Measurements from ENCODE around the gene HMGCR. TPM values are rescaled to one million over a fixed set of nuclear protein-coding genes. Genes with fewer than 3 reads are reported as not detected.

Gene HMGCR
- total RNA-seq, 4 donors from 2014 or later = 9.6 to 17.4 (median 12.6) TPM

DNA sequence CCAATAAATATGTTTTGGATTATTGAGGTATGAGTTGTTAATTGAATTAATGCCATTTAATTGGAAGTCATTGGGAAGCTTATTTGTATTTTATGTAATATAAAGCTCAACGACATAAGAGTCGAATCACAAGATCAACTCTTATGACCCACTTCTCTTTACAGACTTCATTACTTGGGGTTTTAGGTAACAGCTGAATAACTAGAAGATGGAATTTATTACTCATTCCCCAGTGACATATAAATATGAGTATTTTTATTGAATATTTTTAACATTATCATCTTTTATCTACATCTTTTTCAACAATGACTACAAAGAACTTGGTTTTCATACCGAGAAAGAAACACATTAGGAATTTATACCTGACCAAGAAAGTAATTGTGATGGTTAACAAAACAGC, 21.1 kb downstream of the HMGCR start:
- 92% methylated on average over 3 of the region's 3 CpGs for WGBS

DNA sequence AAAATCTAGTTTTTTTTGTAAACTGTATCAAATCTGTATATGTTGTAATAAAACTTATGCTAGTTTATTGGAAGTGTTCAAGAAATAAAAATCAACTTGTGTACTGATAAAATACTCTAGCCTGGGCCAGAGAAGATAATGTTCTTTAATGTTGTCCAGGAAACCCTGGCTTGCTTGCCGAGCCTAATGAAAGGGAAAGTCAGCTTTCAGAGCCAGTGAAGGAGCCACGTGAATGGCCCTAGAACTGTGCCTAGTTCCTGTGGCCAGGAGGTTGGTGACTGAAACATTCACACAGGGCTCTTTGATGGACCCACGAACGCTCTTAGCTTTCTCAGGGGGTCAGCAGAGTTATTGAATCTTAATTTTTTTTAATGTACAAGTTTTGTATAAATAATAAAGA, 24.3 kb downstream of the HMGCR start:
- intact Hi-C loops (cut with DNase I) = no loop called here
- TF ChIP-seq EP300 (IDR thresholded peaks at IDR 0.05) = no peak
- TF ChIP-seq POLR2A (IDR thresholded peaks at IDR 0.05; ENCODE audit: low read depth) = no peak
- no peak for TF ChIP-seq POLR2AphosphoS5 (IDR thresholded peaks at IDR 0.05)
- no peak for TF ChIP-seq CTCF (IDR thresholded peaks at IDR 0.05)
- peaks cover 33 to 57% (median 50%) of the 10 kb centered on the region in 4 donors for H3K36me3 ChIP-seq

More for the DNA sequence above, 21.1 kb downstream of the HMGCR start:
- Histone ChIP-seq H3K4me1 (peaks cover 0 to 2% (median 2%) of the 10 kb centered on the region in 4 donors), H3K27ac (replicated peaks in 1 of 4) (no peak overlapping the region), H3K9me3 (no peaks in the 10 kb centered on the region), H3K27me3 (no peaks in the 10 kb centered on the region), H3K4me3 (no peak overlapping the region), H3K36me3 (peaks cover 56 to 88% (median 72%) of the 10 kb centered on the region in 4 donors)
- no peak for TF ChIP-seq POLR2A (IDR thresholded peaks at IDR 0.05; ENCODE audit: low read depth)
- no peak for TF ChIP-seq EP300 (IDR thresholded peaks at IDR 0.05)
- TF ChIP-seq CTCF (IDR thresholded peaks at IDR 0.05) = no peak
- no peak for TF ChIP-seq POLR2AphosphoS5 (IDR thresholded peaks at IDR 0.05)
- DNase-seq (ENCODE audit: extremely low spot score) = no peak
- intact Hi-C loops (cut with DNase I) = no loop called here

GRCh38 chr5:75362474-75362975, 25.5 kb downstream of the HMGCR start:
- H3K9me3 ChIP-seq = no peaks in the 10 kb centered on the region
- no peak for TF ChIP-seq POLR2A (IDR thresholded peaks at IDR 0.05; ENCODE audit: low read depth)
- no peak for TF ChIP-seq CTCF (IDR thresholded peaks at IDR 0.05)
- no peak for TF ChIP-seq EP300 (IDR thresholded peaks at IDR 0.05)
- no peak for TF ChIP-seq POLR2AphosphoS5 (IDR thresholded peaks at IDR 0.05)
- H3K4me3 ChIP-seq = no peak overlapping the region
- intact Hi-C loops (cut with DNase I) = no loop called here
- no peaks in the 10 kb centered on the region for H3K27me3 ChIP-seq
- DNase-seq (ENCODE audit: extremely low spot score) = no peak
- no peak overlapping the region for H3K27ac ChIP-seq (replicated peaks in 1 of 4)
- peaks cover 22 to 45% (median 38%) of the 10 kb centered on the region in 4 donors for H3K36me3 ChIP-seq
- 91% methylated on average over 4 of the region's 4 CpGs for WGBS
- H3K4me1 ChIP-seq = peaks cover 0 to 13% (median 10%) of the 10 kb centered on the region in 4 donors

More for the DNA sequence above, 24.3 kb downstream of the HMGCR start:
- H3K4me1 ChIP-seq = peaks cover 0 to 13% (median 10%) of the 10 kb centered on the region in 4 donors
- no peaks in the 10 kb centered on the region for H3K27me3 ChIP-seq
- 89% methylated on average over 4 of the region's 4 CpGs for WGBS
- H3K4me3 ChIP-seq = no peak overlapping the region
- no peak overlapping the region for H3K27ac ChIP-seq (replicated peaks in 1 of 4)
- DNase-seq (ENCODE audit: extremely low spot score) = no peak
- no peaks in the 10 kb centered on the region for H3K9me3 ChIP-seq

- no peak overlapping the region for H3K4me3 ChIP-seq
- H3K9me3 ChIP-seq = no peaks in the 10 kb centered on the region
- no peak overlapping the region for H3K27ac ChIP-seq (replicated peaks in 1 of 4)
- H3K27me3 ChIP-seq = no peaks in the 10 kb centered on the region
- peaks cover 0 to 13% (median 10%) of the 10 kb centered on the region in 4 donors for H3K4me1 ChIP-seq
- no peak for DNase-seq (ENCODE audit: extremely low spot score)
- H3K36me3 ChIP-seq = peaks cover 17 to 39% (median 32%) of the 10 kb centered on the region in 4 donors
- intact Hi-C loops (cut with DNase I) = no loop called here
- no peak for TF ChIP-seq POLR2A (IDR thresholded peaks at IDR 0.05; ENCODE audit: low read depth)
- no peak for TF ChIP-seq EP300 (IDR thresholded peaks at IDR 0.05)
- no peak for TF ChIP-seq POLR2AphosphoS5 (IDR thresholded peaks at IDR 0.05)
- TF ChIP-seq CTCF (IDR thresholded peaks at IDR 0.05) = no peak
- WGBS = 78% methylated on average over 5 of the region's 5 CpGs
Measured at GRCh38 chr5:75363111-75363510, 26.1 kb downstream of the HMGCR start.

Data from esophagus muscularis mucosa (tissue), 4 donors.